Epithelial cell of esophagus (primary cell): ENCODE measurements around the gene GANAB.
A peak's percentile ranks its signal among the peaks of the same experiment; 100 is the strongest.

Experiments
- DNase-seq: peaks from one replicate; pipeline ENCODE4 v3.0.0; 2010; ENCODE audit warnings: low read depth
- H3K4me3 ChIP-seq: 2 replicates; pipeline ENCODE4 v1.5.1; 2011; ENCODE audit warnings: mild to moderate bottlenecking, low read length, control low read depth
- TF ChIP-seq, protein P1 (sequence below): IDR thresholded peaks from 2 replicates; pipeline ENCODE4 v1.5.1; 2011; ENCODE audit warnings: low read depth, mild to moderate bottlenecking, low read length, control low read depth, inconsistent platforms; ENCODE audit not compliant: insufficient read depth; ENCODE audit errors: missing control alignments

GANAB gene

DNA sequence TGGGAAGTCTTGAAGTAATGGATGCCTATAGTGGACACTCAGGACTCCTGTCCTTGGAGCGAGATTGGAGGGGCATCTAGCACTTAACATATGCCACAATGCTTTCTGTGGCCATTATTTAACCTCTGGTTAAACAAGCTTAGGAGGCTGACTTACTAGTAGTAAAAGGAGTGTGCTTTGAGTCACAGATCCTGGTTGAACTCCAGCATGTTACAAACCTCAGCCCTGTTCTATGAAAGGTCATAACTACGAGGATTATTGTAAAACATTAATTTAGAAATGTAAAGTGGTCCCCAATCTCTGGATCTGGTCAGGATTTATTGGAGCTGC lies 26.7 kb upstream of the GANAB start:
- H3K4me3 ChIP-seq, result peak overlapping the region; percentile 89
- TF ChIP-seq, protein P1, sequence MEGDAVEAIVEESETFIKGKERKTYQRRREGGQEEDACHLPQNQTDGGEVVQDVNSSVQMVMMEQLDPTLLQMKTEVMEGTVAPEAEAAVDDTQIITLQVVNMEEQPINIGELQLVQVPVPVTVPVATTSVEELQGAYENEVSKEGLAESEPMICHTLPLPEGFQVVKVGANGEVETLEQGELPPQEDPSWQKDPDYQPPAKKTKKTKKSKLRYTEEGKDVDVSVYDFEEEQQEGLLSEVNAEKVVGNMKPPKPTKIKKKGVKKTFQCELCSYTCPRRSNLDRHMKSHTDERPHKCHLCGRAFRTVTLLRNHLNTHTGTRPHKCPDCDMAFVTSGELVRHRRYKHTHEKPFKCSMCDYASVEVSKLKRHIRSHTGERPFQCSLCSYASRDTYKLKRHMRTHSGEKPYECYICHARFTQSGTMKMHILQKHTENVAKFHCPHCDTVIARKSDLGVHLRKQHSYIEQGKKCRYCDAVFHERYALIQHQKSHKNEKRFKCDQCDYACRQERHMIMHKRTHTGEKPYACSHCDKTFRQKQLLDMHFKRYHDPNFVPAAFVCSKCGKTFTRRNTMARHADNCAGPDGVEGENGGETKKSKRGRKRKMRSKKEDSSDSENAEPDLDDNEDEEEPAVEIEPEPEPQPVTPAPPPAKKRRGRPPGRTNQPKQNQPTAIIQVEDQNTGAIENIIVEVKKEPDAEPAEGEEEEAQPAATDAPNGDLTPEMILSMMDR, result no peak
- no peak for DNase-seq

DNA sequence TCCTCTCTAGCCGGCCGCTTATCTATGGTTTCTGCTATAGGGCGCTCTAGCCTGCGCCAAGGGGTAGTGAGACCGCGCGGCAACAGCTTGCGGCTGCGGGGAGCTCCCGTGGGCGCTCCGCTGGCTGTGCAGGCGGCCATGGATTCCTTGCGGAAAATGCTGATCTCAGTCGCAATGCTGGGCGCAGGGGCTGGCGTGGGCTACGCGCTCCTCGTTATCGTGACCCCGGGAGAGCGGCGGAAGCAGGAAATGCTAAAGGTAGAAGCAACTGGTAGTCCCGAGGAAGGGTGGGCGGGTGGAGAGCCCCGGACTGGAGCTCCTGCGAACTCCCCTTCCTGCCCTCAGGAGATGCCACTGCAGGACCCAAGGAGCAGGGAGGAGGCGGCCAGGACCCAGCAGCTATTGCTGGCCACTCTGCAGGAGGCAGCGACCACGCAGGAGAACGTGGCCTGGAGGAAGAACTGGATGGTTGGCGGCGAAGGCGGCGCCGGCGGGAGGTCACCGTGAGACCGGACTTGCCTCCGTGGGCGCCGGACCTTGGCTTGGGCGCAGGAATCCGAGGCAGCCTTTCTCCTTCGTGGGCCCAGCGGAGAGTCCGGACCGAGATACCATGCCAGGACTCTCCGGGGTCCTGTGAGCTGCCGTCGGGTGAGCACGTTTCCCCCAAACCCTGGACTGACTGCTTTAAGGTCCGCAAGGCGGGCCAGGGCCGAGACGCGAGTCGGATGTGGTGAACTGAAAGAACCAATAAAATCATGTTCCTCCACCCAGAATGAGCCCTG lies 25.4 kb upstream of the GANAB start, which contains the start of the genes LBHD1 and UQCC3:
TSS of gene LBHD1 (minus strand) at position 660 of the 782 bp plus-strand sequence. CDS start 2,236 bp downstream, outside the sequence.
TSS of gene UQCC3 (plus strand) at position 66 of the 782 bp plus-strand sequence. CDS start at position 139, 73 bp downstream.
- peak; percentile 90 for DNase-seq
- peak within 1 kb of the TSS; percentile 89 for H3K4me3 ChIP-seq
- TF ChIP-seq, protein P1, result no peak

DNA sequence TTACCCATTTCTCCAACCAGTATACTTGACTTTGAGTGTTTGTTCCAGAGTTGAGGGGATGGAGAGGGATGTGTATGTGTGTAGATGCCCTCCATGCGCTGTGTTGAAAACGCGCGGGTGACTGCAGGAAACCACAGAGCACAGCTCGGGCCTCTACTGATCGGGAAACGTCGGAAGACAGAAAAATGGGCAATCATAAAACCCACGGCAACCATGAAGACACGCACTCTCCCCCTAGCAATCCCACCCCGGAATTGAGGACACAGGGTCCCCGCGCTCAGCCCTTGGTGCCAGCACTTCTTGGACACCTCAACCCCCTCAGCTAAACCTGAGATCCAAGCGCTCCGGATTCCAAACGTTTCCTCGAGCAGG lies 24.8 kb upstream of the GANAB start:
- H3K4me3 ChIP-seq, result peak overlapping the region; percentile 89
- no peak for DNase-seq
- TF ChIP-seq, protein P1, result no peak

DNA sequence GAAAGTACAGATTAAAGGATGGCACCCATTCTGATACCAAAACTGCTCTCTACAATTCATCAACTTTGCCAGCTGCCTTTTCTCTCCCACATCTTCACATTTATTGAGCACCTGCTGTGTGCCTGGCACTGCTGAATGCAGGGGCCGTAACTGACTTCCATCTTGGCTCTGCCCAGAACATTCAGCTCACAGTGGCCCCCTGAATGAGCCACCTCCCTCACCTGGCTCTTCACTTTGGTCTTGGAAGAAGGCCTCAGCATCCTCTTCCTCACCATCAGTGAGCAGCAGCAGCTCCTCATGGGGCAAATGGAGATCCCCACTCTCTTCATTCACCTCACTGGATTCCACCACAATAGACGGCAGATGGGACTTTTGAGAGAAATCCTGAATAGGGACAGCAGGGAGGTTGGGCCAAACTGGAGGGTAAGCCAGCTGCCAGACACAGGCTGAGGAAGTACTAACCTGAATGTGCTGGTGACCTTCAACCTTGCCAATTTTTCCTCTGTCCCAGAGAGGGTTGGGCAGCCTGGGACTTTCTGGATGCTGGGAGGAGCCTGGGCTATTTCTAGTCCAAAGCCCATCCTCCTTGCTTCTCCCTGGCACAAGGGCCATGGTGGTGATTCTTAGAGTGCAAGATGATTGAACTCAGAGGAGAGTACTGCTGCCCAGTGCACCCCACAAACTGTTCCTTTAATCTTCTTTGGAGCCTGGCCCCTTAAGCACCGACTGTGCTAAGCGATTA lies 23.2 kb upstream of the GANAB start:
- DNase-seq, result no peak
- H3K4me3 ChIP-seq, result no peak overlapping the region
- TF ChIP-seq, protein P1, result no peak

DNA sequence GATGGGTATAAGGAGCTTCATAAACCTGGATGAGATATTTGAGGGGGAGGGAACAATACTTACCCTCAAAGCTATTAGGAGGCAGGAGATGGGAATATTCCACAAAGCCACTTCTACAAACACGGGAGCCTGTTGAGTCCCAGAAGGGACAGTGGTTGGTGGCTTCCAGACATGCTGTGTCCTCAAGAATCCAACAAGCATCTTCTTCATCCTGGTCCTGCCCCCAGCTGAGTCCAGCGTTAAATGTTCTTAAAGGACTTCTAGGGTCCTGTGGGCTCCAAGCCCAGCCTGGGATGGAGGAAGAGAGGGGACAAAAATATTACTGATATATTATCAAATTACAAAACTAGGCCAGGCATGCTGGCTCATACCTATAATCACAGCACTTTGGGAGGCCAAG lies 21.0 kb upstream of the GANAB start:
- DNase-seq, result no peak
- TF ChIP-seq, protein P1, result no peak
- peak overlapping the region; percentile 99 for H3K4me3 ChIP-seq

DNA sequence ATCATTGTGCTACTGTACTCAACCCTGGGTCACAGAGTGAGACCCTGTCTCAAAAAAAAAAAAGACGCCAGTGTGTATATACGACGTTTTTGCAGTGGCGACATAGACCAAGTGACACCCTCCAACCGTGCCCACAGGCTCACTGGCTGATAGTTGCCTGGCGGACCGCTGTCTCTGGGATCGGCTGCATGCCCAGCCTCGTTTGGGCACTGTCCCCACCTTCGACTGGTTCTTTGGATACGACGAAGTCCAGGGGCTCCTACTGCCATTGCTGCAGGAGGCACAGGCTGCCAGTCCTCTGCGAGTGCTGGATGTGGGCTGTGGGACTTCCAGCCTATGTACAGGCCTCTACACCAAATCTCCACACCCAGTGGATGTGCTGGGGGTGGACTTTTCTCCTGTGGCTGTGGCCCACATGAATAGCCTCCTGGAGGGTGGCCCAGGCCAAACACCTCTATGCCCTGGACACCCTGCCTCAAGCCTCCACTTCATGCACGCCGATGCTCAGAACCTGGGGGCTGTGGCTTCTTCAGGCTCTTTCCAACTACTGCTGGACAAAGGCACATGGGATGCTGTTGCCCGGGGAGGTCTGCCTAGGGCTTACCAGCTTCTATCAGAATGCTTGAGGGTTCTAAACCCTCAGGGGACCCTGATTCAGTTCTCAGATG lies 20.0 kb upstream of the GANAB start:
- DNase-seq, result no peak
- peak overlapping the region; percentile 99 for H3K4me3 ChIP-seq
- TF ChIP-seq, protein P1, result no peak
